Vagina (tissue), 2 donors: ENCODE measurements around the gene POR.

Experiments
- POLR2A ChIP-seq, 2 donors: fragments of 450-650 bp; IDR thresholded peaks; one replicate each; pipeline ENCODE4 v1.6.1; 2017; ENCODE audit warnings: antibody characterized with exemption in 2 of 2, mild to moderate bottlenecking in 2 of 2, moderate library complexity in 2 of 2
- POLR2AphosphoS5 ChIP-seq, 2 donors: sonication (generic); formaldehyde crosslinking; IDR thresholded peaks; one replicate each; pipeline ENCODE4 v1.9.0; 2017; ENCODE audit warnings: antibody characterized with exemption in 2 of 2, mild to moderate bottlenecking in 2 of 2, low read depth in 1 of 2; ENCODE audit not compliant: insufficient read depth in 1 of 2
- TF ChIP-seq, protein P1 (sequence below), 3 experiments: fragments of 450-650 bp in 2 of 3; fragments of 200-600 bp in 1 of 3; sonication (generic) in 1 of 3; IDR thresholded peaks; one replicate each; pipeline ENCODE4 v1.5.1; 2017 to 2019; ENCODE audit warnings: antibody characterized with exemption in 3 of 3, mild to moderate bottlenecking in 2 of 3, moderate library complexity in 2 of 3

- TF ChIP-seq, protein P1, sequence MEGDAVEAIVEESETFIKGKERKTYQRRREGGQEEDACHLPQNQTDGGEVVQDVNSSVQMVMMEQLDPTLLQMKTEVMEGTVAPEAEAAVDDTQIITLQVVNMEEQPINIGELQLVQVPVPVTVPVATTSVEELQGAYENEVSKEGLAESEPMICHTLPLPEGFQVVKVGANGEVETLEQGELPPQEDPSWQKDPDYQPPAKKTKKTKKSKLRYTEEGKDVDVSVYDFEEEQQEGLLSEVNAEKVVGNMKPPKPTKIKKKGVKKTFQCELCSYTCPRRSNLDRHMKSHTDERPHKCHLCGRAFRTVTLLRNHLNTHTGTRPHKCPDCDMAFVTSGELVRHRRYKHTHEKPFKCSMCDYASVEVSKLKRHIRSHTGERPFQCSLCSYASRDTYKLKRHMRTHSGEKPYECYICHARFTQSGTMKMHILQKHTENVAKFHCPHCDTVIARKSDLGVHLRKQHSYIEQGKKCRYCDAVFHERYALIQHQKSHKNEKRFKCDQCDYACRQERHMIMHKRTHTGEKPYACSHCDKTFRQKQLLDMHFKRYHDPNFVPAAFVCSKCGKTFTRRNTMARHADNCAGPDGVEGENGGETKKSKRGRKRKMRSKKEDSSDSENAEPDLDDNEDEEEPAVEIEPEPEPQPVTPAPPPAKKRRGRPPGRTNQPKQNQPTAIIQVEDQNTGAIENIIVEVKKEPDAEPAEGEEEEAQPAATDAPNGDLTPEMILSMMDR (IDR thresholded peaks at IDR 0.05): no peak
- no peak for TF ChIP-seq POLR2AphosphoS5 (IDR thresholded peaks at IDR 0.05; ENCODE audit: insufficient read depth in 1 of 2, low read depth in 1 of 2)
- TF ChIP-seq POLR2A (IDR thresholded peaks at IDR 0.05): no peak
Observed at GRCh38 chr7:76002139-76002538, 87.2 kb downstream of the POR start.
